ENCODE data around the gene DNAH8. TPM values are rescaled to one million over a fixed set of nuclear protein-coding genes. Genes with fewer than 3 reads are reported as not detected.

DNAH8 gene
- polyA plus RNA-seq, 1 of the 3 experiments (the other 2 are of a cell fraction), result not detected

DNA sequence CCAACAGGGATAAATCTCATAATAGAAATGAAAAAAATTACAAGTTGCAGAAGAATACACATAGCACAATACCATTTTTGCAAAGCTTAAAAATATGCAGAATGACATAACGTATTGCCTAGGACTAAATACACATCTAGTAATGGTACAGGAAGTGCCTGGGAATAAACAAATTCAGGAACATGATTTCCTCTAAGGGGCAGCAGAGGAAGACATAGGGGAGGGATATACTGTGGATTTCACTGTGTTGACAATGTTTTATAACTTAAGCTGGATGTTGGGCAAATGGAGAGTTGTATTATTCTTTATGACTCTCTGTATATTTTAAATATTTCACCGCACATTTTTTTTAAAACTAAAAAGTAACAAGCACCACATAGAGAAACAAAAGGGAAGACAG is 6.6 kb upstream of the DNAH8 start:
- ChIA-PET POLR2A (no interaction called here), CTCF (interaction anchor here (0.6 to 0.9 kb wide), 2 partner anchors 35 to 81 kb away, joined by 3 to 6 read pairs; no protein-coding TSS in a partner anchor)
- H3K9me2 ChIP-seq, result no peaks in the 10 kb centered on the region
- no peaks in the 10 kb centered on the region for H3K27me3 ChIP-seq (ENCODE audit: insufficient read depth)
- no peak for DNase-seq
- no peak overlapping the region for H3K27ac ChIP-seq (ENCODE audit: low read depth in 2 of 2, low read length in 1 of 2)
- H3K79me2 ChIP-seq (ENCODE audit: insufficient read depth), result no peaks in the 10 kb centered on the region
- no peak for TF ChIP-seq MXI1 (IDR thresholded peaks at IDR 0.05; ENCODE audit: low read depth, low read length)
- H3K4me2 ChIP-seq, result no peak overlapping the region
- H3F3A ChIP-seq (replicated peaks; ENCODE audit: insufficient read depth), result no peaks in the 10 kb centered on the region
- no peak overlapping the region for H3K9ac ChIP-seq
- H2AFZ ChIP-seq (ENCODE audit: low read depth), result no peak overlapping the region
- WGBS (ENCODE audit: low lambda C conversion rate), result 71% methylated on average over 2 of the region's 2 CpGs
- H3K4me1 ChIP-seq (ENCODE audit: control insufficient read depth in 1 of 2, insufficient read depth in 2 of 2, low read depth in 1 of 2, low read length in 1 of 2), result no peaks in the 10 kb centered on the region; a peak in 1 of 4 replicates
- no peak overlapping the region for H3K4me3 ChIP-seq (ENCODE audit: low read depth in 2 of 2, low read length in 1 of 2)
- H3K36me3 ChIP-seq (replicated peaks in 1 of 2; ENCODE audit: control insufficient read depth in 1 of 2, insufficient read depth in 2 of 2, low read length in 1 of 2), result no peaks in the 10 kb centered on the region
- no peaks in the 10 kb centered on the region for H3K9me3 ChIP-seq
- no peaks in the 10 kb centered on the region for H4K20me1 ChIP-seq (ENCODE audit: insufficient read depth)

DNA sequence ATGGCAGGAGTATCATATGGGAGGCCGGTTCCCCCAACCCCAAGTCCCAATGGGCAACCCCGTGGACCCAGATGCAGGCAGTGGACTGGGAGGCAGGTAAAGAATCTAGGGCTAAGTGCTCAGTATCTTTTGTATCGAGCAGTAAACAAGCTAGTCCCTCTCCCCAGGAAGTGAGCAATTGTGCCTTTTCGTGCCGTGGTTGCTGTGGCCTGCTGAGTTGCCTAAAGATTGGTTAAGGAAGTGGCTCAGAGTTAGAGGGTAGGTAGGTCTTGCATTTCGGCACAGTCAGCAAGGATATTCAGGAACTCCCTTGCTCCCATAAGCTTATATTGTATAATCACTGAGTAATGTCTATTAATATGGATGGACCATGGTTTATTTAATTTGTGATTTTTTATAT is 1.3 kb upstream of the DNAH8 start:
- ChIA-PET POLR2A (interaction anchor here (1.6 kb wide), 1 partner anchor 11 kb away, joined by 4 read pairs; the partner anchor contains the start of gene GLO1), CTCF (interaction anchor here (1.0 kb wide), 1 partner anchor 10 kb away, joined by 3 read pairs; no protein-coding TSS in a partner anchor)
- Histone ChIP-seq H2AFZ (ENCODE audit: low read depth) (no peak overlapping the region), H3K9me2 (no peaks in the 10 kb centered on the region), H3K4me1 (ENCODE audit: control insufficient read depth in 1 of 2, insufficient read depth in 2 of 2, low read depth in 1 of 2, low read length in 1 of 2) (peaks cover 0 to 13% of the 10 kb centered on the region in 2 experiments; a peak in 3 of 4 replicates), H3K79me2 (ENCODE audit: insufficient read depth) (no peaks in the 10 kb centered on the region), H3K36me3 (replicated peaks in 1 of 2; ENCODE audit: control insufficient read depth in 1 of 2, insufficient read depth in 2 of 2, low read length in 1 of 2) (no peaks in the 10 kb centered on the region), H3K9me3 (no peaks in the 10 kb centered on the region), H3F3A (replicated peaks; ENCODE audit: insufficient read depth) (no peaks in the 10 kb centered on the region), H3K9ac (no peak overlapping the region), H4K20me1 (ENCODE audit: insufficient read depth) (no peaks in the 10 kb centered on the region), H3K4me3 (ENCODE audit: low read depth in 2 of 2, low read length in 1 of 2) (no peak overlapping the region), H3K4me2 (no peak overlapping the region), H3K27ac (ENCODE audit: low read depth in 2 of 2, low read length in 1 of 2) (no peak overlapping the region; a peak in 1 of 4 replicates), H3K27me3 (ENCODE audit: insufficient read depth) (no peaks in the 10 kb centered on the region)
- DNase-seq, result no peak
- 62% methylated on average over 5 of the region's 6 CpGs for WGBS (ENCODE audit: low lambda C conversion rate)
- TF ChIP-seq FOXM1 (IDR thresholded peaks at IDR 0.05; ENCODE audit: low read depth), result no peak
- TF ChIP-seq FOSL2 (IDR thresholded peaks at IDR 0.05; ENCODE audit: borderline replicate concordance, low read depth), result no peak
- no peak for TF ChIP-seq SMC3 (IDR thresholded peaks at IDR 0.05; ENCODE audit: low read depth, low read length)
- TF ChIP-seq, protein P1, sequence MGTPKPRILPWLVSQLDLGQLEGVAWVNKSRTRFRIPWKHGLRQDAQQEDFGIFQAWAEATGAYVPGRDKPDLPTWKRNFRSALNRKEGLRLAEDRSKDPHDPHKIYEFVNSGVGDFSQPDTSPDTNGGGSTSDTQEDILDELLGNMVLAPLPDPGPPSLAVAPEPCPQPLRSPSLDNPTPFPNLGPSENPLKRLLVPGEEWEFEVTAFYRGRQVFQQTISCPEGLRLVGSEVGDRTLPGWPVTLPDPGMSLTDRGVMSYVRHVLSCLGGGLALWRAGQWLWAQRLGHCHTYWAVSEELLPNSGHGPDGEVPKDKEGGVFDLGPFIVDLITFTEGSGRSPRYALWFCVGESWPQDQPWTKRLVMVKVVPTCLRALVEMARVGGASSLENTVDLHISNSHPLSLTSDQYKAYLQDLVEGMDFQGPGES (IDR thresholded peaks at IDR 0.05; ENCODE audit: low read depth, low read length), result no peak
- TF ChIP-seq NRF1 (IDR thresholded peaks at IDR 0.05; ENCODE audit: low read depth, low read length), result no peak
- TF ChIP-seq EZH2phosphoT487 (IDR thresholded peaks at IDR 0.05; ENCODE audit: borderline replicate concordance, low read depth), result no peak
- TF ChIP-seq, protein P2, sequence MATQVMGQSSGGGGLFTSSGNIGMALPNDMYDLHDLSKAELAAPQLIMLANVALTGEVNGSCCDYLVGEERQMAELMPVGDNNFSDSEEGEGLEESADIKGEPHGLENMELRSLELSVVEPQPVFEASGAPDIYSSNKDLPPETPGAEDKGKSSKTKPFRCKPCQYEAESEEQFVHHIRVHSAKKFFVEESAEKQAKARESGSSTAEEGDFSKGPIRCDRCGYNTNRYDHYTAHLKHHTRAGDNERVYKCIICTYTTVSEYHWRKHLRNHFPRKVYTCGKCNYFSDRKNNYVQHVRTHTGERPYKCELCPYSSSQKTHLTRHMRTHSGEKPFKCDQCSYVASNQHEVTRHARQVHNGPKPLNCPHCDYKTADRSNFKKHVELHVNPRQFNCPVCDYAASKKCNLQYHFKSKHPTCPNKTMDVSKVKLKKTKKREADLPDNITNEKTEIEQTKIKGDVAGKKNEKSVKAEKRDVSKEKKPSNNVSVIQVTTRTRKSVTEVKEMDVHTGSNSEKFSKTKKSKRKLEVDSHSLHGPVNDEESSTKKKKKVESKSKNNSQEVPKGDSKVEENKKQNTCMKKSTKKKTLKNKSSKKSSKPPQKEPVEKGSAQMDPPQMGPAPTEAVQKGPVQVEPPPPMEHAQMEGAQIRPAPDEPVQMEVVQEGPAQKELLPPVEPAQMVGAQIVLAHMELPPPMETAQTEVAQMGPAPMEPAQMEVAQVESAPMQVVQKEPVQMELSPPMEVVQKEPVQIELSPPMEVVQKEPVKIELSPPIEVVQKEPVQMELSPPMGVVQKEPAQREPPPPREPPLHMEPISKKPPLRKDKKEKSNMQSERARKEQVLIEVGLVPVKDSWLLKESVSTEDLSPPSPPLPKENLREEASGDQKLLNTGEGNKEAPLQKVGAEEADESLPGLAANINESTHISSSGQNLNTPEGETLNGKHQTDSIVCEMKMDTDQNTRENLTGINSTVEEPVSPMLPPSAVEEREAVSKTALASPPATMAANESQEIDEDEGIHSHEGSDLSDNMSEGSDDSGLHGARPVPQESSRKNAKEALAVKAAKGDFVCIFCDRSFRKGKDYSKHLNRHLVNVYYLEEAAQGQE (IDR thresholded peaks at IDR 0.05; ENCODE audit: low read depth, low read length), result no peak
- TF ChIP-seq YY1 (IDR thresholded peaks at IDR 0.05; ENCODE audit: low read depth), result no peak
- TF ChIP-seq RAD21 (IDR thresholded peaks at IDR 0.05; ENCODE audit: low read length), result no peak
- TF ChIP-seq MEF2A (IDR thresholded peaks at IDR 0.05; ENCODE audit: borderline replicate concordance, low read depth), result no peak
- TF ChIP-seq EP300 (IDR thresholded peaks at IDR 0.05; ENCODE audit: borderline replicate concordance in 1 of 2, low read depth in 1 of 2, low read length in 1 of 2), result no peak
- no peak for TF ChIP-seq GABPA (IDR thresholded peaks at IDR 0.05; ENCODE audit: low read depth)
- TF ChIP-seq TAF1 (IDR thresholded peaks at IDR 0.05; ENCODE audit: borderline replicate concordance, low read depth, low read length), result no peak
- TF ChIP-seq, protein P3, sequence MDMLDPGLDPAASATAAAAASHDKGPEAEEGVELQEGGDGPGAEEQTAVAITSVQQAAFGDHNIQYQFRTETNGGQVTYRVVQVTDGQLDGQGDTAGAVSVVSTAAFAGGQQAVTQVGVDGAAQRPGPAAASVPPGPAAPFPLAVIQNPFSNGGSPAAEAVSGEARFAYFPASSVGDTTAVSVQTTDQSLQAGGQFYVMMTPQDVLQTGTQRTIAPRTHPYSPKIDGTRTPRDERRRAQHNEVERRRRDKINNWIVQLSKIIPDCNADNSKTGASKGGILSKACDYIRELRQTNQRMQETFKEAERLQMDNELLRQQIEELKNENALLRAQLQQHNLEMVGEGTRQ (IDR thresholded peaks at IDR 0.05; ENCODE audit: borderline replicate concordance, low read depth, low read length), result no peak
- TF ChIP-seq POLR2AphosphoS5 (IDR thresholded peaks at IDR 0.05; ENCODE audit: low read depth, low read length), result no peak
- TF ChIP-seq ELF1 (IDR thresholded peaks at IDR 0.05), result no peak
- TF ChIP-seq, protein P4, sequence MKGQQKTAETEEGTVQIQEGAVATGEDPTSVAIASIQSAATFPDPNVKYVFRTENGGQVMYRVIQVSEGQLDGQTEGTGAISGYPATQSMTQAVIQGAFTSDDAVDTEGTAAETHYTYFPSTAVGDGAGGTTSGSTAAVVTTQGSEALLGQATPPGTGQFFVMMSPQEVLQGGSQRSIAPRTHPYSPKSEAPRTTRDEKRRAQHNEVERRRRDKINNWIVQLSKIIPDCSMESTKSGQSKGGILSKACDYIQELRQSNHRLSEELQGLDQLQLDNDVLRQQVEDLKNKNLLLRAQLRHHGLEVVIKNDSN (IDR thresholded peaks at IDR 0.05; ENCODE audit: borderline replicate concordance, low read depth), result no peak
- no peak for TF ChIP-seq CHD2 (IDR thresholded peaks at IDR 0.05; ENCODE audit: low read length, partially characterized antibody)
